HEK293T (cell line): ENCODE measurements around the gene PTCHD1.

ENCODE experiments used
- ARNT ChIP-seq: fragments of 450-650 bp; IDR thresholded peaks from 2 replicates; pipeline ENCODE4 v1.6.1; 2017; ENCODE audit warnings: mild to moderate bottlenecking
- BHLHE40 ChIP-seq: fragments of 450-650 bp; IDR thresholded peaks from 2 replicates; pipeline ENCODE4 v1.6.1; 2016; ENCODE audit warnings: mild to moderate bottlenecking, moderate library complexity, borderline replicate concordance
- HDGF ChIP-seq: fragments of 450-650 bp; IDR thresholded peaks from 2 replicates; pipeline ENCODE4 v1.6.1; 2017; ENCODE audit warnings: antibody characterized with exemption, borderline replicate concordance
- L3MBTL2 ChIP-seq: fragments of 450-650 bp; conservative IDR thresholded peaks from 2 replicates; pipeline ENCODE4 v1.6.1; 2016; ENCODE audit warnings: mild to moderate bottlenecking
- NFRKB ChIP-seq: fragments of 450-650 bp; IDR thresholded peaks from 2 replicates; pipeline ENCODE4 v1.6.1; 2016; ENCODE audit warnings: mild to moderate bottlenecking, moderate library complexity
- SP1 ChIP-seq: fragments of 450-650 bp; IDR thresholded peaks from 2 replicates; pipeline ENCODE4 v1.6.1; 2017
- SUZ12 ChIP-seq: fragments of 450-650 bp; IDR thresholded peaks from 2 replicates; pipeline ENCODE4 v1.6.1; 2016; ENCODE audit warnings: mild to moderate bottlenecking
- TARDBP ChIP-seq: fragments of 450-650 bp; IDR thresholded peaks from 2 replicates; pipeline ENCODE4 v1.6.1; 2016

- no peak for TF ChIP-seq TARDBP
- TF ChIP-seq HDGF = no peak
- no peak for TF ChIP-seq BHLHE40
- TF ChIP-seq SP1 = no peak
- TF ChIP-seq L3MBTL2 = no peak
- no peak for TF ChIP-seq ARNT
- TF ChIP-seq NFRKB = no peak
- no peak for TF ChIP-seq SUZ12
These were observed 48.8 kb downstream of the PTCHD1 start for GRCh38 chrX:23383411-23383810.
